ENCODE results near the gene CITED4. TPM values are rescaled to one million over a fixed set of nuclear protein-coding genes. Genes with fewer than 3 reads are reported as not detected.

The CITED4 gene
- total RNA-seq, 4 donors from 2014 or later = 9.2 to 15.6 (median 14.1) TPM

- no peak for TF ChIP-seq POLR2AphosphoS5 (IDR thresholded peaks at IDR 0.05)
- TF ChIP-seq, protein P1, sequence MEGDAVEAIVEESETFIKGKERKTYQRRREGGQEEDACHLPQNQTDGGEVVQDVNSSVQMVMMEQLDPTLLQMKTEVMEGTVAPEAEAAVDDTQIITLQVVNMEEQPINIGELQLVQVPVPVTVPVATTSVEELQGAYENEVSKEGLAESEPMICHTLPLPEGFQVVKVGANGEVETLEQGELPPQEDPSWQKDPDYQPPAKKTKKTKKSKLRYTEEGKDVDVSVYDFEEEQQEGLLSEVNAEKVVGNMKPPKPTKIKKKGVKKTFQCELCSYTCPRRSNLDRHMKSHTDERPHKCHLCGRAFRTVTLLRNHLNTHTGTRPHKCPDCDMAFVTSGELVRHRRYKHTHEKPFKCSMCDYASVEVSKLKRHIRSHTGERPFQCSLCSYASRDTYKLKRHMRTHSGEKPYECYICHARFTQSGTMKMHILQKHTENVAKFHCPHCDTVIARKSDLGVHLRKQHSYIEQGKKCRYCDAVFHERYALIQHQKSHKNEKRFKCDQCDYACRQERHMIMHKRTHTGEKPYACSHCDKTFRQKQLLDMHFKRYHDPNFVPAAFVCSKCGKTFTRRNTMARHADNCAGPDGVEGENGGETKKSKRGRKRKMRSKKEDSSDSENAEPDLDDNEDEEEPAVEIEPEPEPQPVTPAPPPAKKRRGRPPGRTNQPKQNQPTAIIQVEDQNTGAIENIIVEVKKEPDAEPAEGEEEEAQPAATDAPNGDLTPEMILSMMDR (IDR thresholded peaks at IDR 0.05) = no peak
- no peak for TF ChIP-seq EP300 (IDR thresholded peaks at IDR 0.05)
- no peak for TF ChIP-seq POLR2A (IDR thresholded peaks at IDR 0.05)
- H3K4me3 ChIP-seq = no peak overlapping the region
- H3K4me1 ChIP-seq = peaks cover 0 to 13% (median 7%) of the 10 kb centered on the region in 3 donors
- H3K9me3 ChIP-seq = no peaks in the 10 kb centered on the region
- WGBS, 2 donors (ENCODE audit: low coverage in 1 of 2) = 78% methylated on average over 8 of the region's 14 CpGs; no CpG with 5 or more reads in 1 of the 2 donors
- no peak overlapping the region for H3K27ac ChIP-seq
- ATAC-seq = no peak
- peaks cover 0 to 52% of the 10 kb centered on the region in 2 donors for H3K36me3 ChIP-seq
- H3K27me3 ChIP-seq = no peaks in the 10 kb centered on the region
Measured at GRCh38 chr1:40829631-40830245, 32.4 kb downstream of the CITED4 start.

DNA sequence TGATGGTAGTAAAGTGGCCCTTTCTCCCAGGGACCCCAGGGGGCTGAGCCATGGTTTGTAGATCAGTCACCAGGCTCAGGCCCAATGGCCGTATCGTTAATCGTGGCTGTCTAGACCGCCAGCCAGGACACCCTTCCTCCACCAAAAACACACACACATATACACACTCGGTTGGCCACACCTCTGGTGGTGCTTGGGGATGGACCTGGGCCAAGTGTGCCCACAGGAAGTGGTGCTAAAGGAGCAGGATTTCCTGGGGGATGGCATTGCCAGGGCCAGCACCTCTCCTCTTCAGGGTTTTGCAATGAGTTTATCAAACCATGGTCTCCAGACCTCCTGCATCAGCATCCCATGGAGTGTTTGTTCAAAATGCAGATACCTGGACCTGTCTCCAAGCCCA, 36.2 kb downstream of the CITED4 start:
- TF ChIP-seq EP300 (IDR thresholded peaks at IDR 0.05) (no peak), POLR2AphosphoS5 (IDR thresholded peaks at IDR 0.05) (no peak), POLR2A (IDR thresholded peaks at IDR 0.05) (no peak)
- TF ChIP-seq, protein P1 (IDR thresholded peaks at IDR 0.05) = no peak
- H3K9me3 ChIP-seq = no peaks in the 10 kb centered on the region
- no peaks in the 10 kb centered on the region for H3K27me3 ChIP-seq
- H3K4me3 ChIP-seq = no peak overlapping the region
- peak overlapping the region in 3 of 4 donors; percentile 69 to 84 (median 79) for H3K27ac ChIP-seq
- ATAC-seq = no peak
- H3K4me1 ChIP-seq = peaks cover 0 to 50% (median 16%) of the 10 kb centered on the region in 3 donors
- WGBS, 2 donors (ENCODE audit: low coverage in 1 of 2) = no CpG with 5 or more reads among the region's 5 CpGs
- H3K36me3 ChIP-seq = peaks cover 0 to 32% of the 10 kb centered on the region in 2 donors

DNA sequence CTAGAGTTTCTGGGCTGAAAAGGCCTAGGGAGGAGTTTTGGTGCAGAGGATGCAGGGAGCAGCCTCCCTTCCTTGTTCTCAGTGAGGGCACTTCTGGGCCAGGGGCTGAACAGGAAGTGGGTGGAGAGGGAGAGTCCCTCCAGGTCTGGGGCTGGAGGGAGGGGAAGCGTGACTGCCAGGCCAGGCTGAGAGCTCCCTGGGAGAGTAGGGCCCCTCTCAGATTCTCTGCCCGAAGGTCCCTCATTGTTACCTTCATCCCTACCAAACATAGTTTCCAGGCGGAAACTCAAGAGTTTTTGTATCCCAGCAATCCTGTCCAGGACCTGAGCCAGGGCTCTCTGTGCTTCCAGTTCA, 36.8 kb downstream of the CITED4 start:
- H3K27ac ChIP-seq = peak overlapping the region in 3 of 4 donors; percentile 69 to 84 (median 79)
- no peaks in the 10 kb centered on the region for H3K27me3 ChIP-seq
- no peak overlapping the region for H3K4me3 ChIP-seq
- peaks cover 0 to 56% (median 16%) of the 10 kb centered on the region in 3 donors for H3K4me1 ChIP-seq
- ATAC-seq = no peak
- peaks cover 0 to 34% of the 10 kb centered on the region in 2 donors for H3K36me3 ChIP-seq
- H3K9me3 ChIP-seq = no peaks in the 10 kb centered on the region
- 60 to 65% methylated on average over 1 to 3 of the region's 3 CpGs for WGBS, 2 donors (ENCODE audit: low coverage in 1 of 2)
- TF ChIP-seq, protein P1 (IDR thresholded peaks at IDR 0.05) = no peak
- no peak for TF ChIP-seq POLR2A (IDR thresholded peaks at IDR 0.05)
- TF ChIP-seq POLR2AphosphoS5 (IDR thresholded peaks at IDR 0.05) = no peak
- TF ChIP-seq EP300 (IDR thresholded peaks at IDR 0.05) = no peak

DNA sequence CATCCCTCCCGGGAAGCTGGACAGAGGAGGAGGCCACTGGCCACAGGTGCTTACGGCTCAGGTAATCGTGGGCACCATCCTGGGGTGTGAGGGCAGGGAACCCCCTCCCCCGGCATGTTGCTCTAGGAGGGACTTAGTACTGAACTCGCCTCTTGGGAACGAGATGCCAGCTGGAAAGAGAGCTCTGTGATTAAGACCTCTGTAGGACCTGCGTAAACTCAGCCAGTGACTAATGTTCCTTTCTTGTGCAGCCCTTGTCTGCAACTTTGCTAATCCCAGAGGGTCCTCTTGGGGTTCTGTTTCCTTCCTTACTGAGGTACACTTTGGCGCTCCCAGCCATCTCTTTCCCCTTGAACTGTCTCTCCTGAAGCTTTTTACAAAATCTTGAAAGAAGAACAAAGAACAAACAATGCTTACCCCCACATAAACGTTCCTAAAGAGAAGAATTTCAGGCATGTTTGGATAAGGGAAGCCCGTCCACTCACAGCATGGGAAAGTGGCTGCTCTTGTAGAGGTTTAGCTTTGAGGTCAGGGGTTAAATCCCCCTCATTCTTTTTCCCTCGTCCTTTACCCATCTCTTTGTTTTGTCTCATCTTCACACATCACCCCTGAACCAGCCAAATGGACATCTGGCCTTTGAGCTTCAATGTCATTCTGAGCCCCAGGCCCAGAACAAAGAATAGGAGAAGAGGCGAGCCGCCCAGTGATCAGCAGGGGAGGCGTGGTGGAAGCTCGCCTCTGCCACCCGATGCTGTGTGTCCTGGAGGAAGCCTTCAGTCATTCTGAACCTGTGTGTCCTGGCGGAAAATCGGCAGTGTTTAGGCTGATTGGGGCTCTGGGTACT, 37.4 kb downstream of the CITED4 start:
- TF ChIP-seq EP300 (IDR thresholded peaks at IDR 0.05) = no peak
- TF ChIP-seq, protein P1 (IDR thresholded peaks at IDR 0.05) = no peak
- 21 to 27% methylated on average over 3 to 5 of the region's 18 CpGs for WGBS, 2 donors (ENCODE audit: low coverage in 1 of 2)
- peaks cover 0 to 61% (median 16%) of the 10 kb centered on the region in 3 donors for H3K4me1 ChIP-seq
- H3K27me3 ChIP-seq = no peaks in the 10 kb centered on the region
- H3K9me3 ChIP-seq = no peaks in the 10 kb centered on the region
- H3K4me3 ChIP-seq = no peak overlapping the region
- ATAC-seq = no peak
- H3K27ac ChIP-seq = peak overlapping the region in 3 of 4 donors; percentile 69 to 84 (median 79)
- peaks cover 0 to 37% of the 10 kb centered on the region in 2 donors for H3K36me3 ChIP-seq

All from gastroesophageal sphincter (tissue), 4 donors.